Measurements from ENCODE around the gene DDX17. TPM values are rescaled to one million over a fixed set of nuclear protein-coding genes. Genes with fewer than 3 reads are reported as not detected.

The DDX17 gene
- total RNA-seq, 1 donor from 2014 or later, result 466 TPM

- peak within 1 kb of the TSS; percentile 67 for H3K4me3 Mint-ChIP-seq (ENCODE audit: unreplicated experiment)
- H3K36me3 Mint-ChIP-seq (ENCODE audit: unreplicated experiment), result no peaks in the 10 kb centered on the region
- peaks cover 6% of the 10 kb centered on the region for H3K4me1 Mint-ChIP-seq (ENCODE audit: unreplicated experiment)
- H3K27ac Mint-ChIP-seq (ENCODE audit: unreplicated experiment), result no peak within 1 kb of the TSS
- peaks cover 64% of the 10 kb centered on the region for H3K27me3 Mint-ChIP-seq (ENCODE audit: unreplicated experiment)
- DNase-seq (ENCODE audit: extremely low spot score, unreplicated experiment), result no peak
- no peak for TF ChIP-seq CTCF (IDR thresholded peaks at IDR 0.05)
- no peaks in the 10 kb centered on the region for H3K9me3 Mint-ChIP-seq (ENCODE audit: unreplicated experiment)
These were observed 51.0 kb downstream of the DDX17 start, which contains the start of gene KCNJ4 for GRCh38 chr22:38455076-38455529. KCNJ4 (minus strand) TSS chr22:38455199; CDS start chr22:38428132, 27,067 bp downstream.

GRCh38 chr22:38454353-38455075, 51.6 kb downstream of the DDX17 start:
- H3K4me3 Mint-ChIP-seq (ENCODE audit: unreplicated experiment), result peak overlapping the region; percentile 67
- H3K9me3 Mint-ChIP-seq (ENCODE audit: unreplicated experiment), result no peaks in the 10 kb centered on the region
- H3K4me1 Mint-ChIP-seq (ENCODE audit: unreplicated experiment), result peaks cover 6% of the 10 kb centered on the region
- TF ChIP-seq CTCF (IDR thresholded peaks at IDR 0.05), result no peak
- H3K27ac Mint-ChIP-seq (ENCODE audit: unreplicated experiment), result no peak overlapping the region
- DNase-seq (ENCODE audit: extremely low spot score, unreplicated experiment), result no peak
- H3K36me3 Mint-ChIP-seq (ENCODE audit: unreplicated experiment), result no peaks in the 10 kb centered on the region
- H3K27me3 Mint-ChIP-seq (ENCODE audit: unreplicated experiment), result peaks cover 69% of the 10 kb centered on the region

- Mint-ChIP-seq H3K36me3 (ENCODE audit: unreplicated experiment) (no peaks in the 10 kb centered on the region), H3K27me3 (ENCODE audit: unreplicated experiment) (peaks cover 65% of the 10 kb centered on the region), H3K4me1 (ENCODE audit: unreplicated experiment) (peaks cover 6% of the 10 kb centered on the region), H3K27ac (ENCODE audit: unreplicated experiment) (no peak overlapping the region), H3K4me3 (ENCODE audit: unreplicated experiment) (peak overlapping the region; percentile 67), H3K9me3 (ENCODE audit: unreplicated experiment) (no peaks in the 10 kb centered on the region)
- no peak for TF ChIP-seq CTCF (IDR thresholded peaks at IDR 0.05)
- DNase-seq (ENCODE audit: extremely low spot score, unreplicated experiment), result no peak
These were observed 52.1 kb downstream of the DDX17 start for GRCh38 chr22:38453996-38454352.

- no peaks in the 10 kb centered on the region for H3K36me3 Mint-ChIP-seq (ENCODE audit: unreplicated experiment)
- no peak for DNase-seq (ENCODE audit: extremely low spot score, unreplicated experiment)
- no peaks in the 10 kb centered on the region for H3K9me3 Mint-ChIP-seq (ENCODE audit: unreplicated experiment)
- no peak for TF ChIP-seq CTCF (IDR thresholded peaks at IDR 0.05)
- no peak overlapping the region for H3K4me3 Mint-ChIP-seq (ENCODE audit: unreplicated experiment)
- H3K27ac Mint-ChIP-seq (ENCODE audit: unreplicated experiment), result no peak overlapping the region
- peaks cover 60% of the 10 kb centered on the region for H3K27me3 Mint-ChIP-seq (ENCODE audit: unreplicated experiment)
- peaks cover 6% of the 10 kb centered on the region for H3K4me1 Mint-ChIP-seq (ENCODE audit: unreplicated experiment)
These were observed 52.9 kb downstream of the DDX17 start for GRCh38 chr22:38453066-38453672.

GRCh38 chr22:38452373-38453065, 53.6 kb downstream of the DDX17 start:
- no peak for DNase-seq (ENCODE audit: extremely low spot score, unreplicated experiment)
- Mint-ChIP-seq H3K4me3 (ENCODE audit: unreplicated experiment) (no peak overlapping the region), H3K27ac (ENCODE audit: unreplicated experiment) (no peak overlapping the region), H3K36me3 (ENCODE audit: unreplicated experiment) (no peaks in the 10 kb centered on the region), H3K4me1 (ENCODE audit: unreplicated experiment) (peaks cover 6% of the 10 kb centered on the region), H3K9me3 (ENCODE audit: unreplicated experiment) (no peaks in the 10 kb centered on the region), H3K27me3 (ENCODE audit: unreplicated experiment) (peaks cover 57% of the 10 kb centered on the region)
- no peak for TF ChIP-seq CTCF (IDR thresholded peaks at IDR 0.05)
